ENCODE results near the gene SLC25A1. TPM values are rescaled to one million over a fixed set of nuclear protein-coding genes. Genes with fewer than 3 reads are reported as not detected.

The SLC25A1 gene
- polyA plus RNA-seq, 1 of the 3 experiments (the other 2 are of a cell fraction), result 44.7 TPM

DNA sequence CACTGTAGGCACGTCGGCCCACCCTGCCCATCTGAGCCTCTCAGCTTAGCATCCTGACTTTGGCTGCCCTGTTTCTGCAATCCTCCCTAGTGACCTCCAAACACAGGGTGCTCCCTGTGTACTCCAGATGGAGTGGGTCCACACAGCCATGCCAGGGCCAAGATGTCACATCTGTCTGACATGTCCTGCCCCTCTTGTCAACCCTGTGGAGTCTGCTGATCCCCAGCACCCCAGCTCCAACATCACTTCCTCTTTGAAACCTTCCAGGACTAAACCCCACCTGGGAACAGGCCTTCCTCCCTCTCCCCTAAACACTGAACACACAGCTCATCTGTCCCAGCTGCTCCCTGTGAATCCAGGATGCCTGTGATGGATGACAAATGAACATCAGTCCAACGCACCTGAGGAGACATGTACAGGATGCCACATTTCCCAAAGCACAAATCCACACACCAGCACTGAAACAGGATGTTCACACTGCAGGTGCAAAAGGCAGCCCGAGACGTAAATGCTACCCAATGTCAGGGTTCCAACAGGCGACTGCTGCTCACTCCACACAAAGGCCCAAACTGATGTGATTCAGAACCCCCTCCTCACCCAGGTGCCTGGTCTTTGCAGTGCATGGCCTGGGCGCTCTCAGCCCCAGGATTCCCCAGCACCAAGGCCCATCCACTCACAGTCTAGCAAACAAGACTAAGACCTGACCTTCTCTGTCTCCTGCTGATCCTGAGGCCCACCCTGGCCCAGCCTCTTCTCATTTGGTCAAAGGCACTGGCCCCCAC is 49.4 kb downstream of the SLC25A1 start:
- no peaks in the 10 kb centered on the region for H3K9me2 ChIP-seq
- peaks cover 4 to 15% of the 10 kb centered on the region in 2 experiments for H3K36me3 ChIP-seq (replicated peaks in 1 of 2; ENCODE audit: control insufficient read depth in 1 of 2, insufficient read depth in 2 of 2, low read length in 1 of 2)
- ChIA-PET POLR2A (no interaction called here), CTCF (interaction anchor here (2.1 kb wide), 1 partner anchor 16 kb away, joined by 14 read pairs; the partner anchor contains the start of gene ESS2)
- no peaks in the 10 kb centered on the region for H4K20me1 ChIP-seq (ENCODE audit: insufficient read depth)
- no peak overlapping the region for H3K9ac ChIP-seq
- no peaks in the 10 kb centered on the region for H3K9me3 ChIP-seq
- DNase-seq, result no peak
- H3K4me1 ChIP-seq (ENCODE audit: control insufficient read depth in 1 of 2, insufficient read depth in 2 of 2, low read depth in 1 of 2, low read length in 1 of 2), result no peaks in the 10 kb centered on the region
- H3K27me3 ChIP-seq (ENCODE audit: insufficient read depth), result no peaks in the 10 kb centered on the region
- no peaks in the 10 kb centered on the region for H3F3A ChIP-seq (replicated peaks; ENCODE audit: insufficient read depth)
- no peak overlapping the region for H3K27ac ChIP-seq (ENCODE audit: low read depth in 2 of 2, low read length in 1 of 2)
- 83% methylated on average over 4 of the region's 7 CpGs for WGBS (ENCODE audit: low lambda C conversion rate)
- H2AFZ ChIP-seq (ENCODE audit: low read depth), result no peak overlapping the region
- TF ChIP-seq, protein P1, sequence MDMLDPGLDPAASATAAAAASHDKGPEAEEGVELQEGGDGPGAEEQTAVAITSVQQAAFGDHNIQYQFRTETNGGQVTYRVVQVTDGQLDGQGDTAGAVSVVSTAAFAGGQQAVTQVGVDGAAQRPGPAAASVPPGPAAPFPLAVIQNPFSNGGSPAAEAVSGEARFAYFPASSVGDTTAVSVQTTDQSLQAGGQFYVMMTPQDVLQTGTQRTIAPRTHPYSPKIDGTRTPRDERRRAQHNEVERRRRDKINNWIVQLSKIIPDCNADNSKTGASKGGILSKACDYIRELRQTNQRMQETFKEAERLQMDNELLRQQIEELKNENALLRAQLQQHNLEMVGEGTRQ (IDR thresholded peaks at IDR 0.05; ENCODE audit: borderline replicate concordance, low read depth, low read length), result no peak
- no peak for TF ChIP-seq SMC3 (IDR thresholded peaks at IDR 0.05; ENCODE audit: low read depth, low read length)
- no peak for TF ChIP-seq MXI1 (IDR thresholded peaks at IDR 0.05; ENCODE audit: low read depth, low read length)
- TF ChIP-seq GATA2 (CRISPR knock-in tag; IDR thresholded peaks at IDR 0.05), result no peak
- TF ChIP-seq, protein P2, sequence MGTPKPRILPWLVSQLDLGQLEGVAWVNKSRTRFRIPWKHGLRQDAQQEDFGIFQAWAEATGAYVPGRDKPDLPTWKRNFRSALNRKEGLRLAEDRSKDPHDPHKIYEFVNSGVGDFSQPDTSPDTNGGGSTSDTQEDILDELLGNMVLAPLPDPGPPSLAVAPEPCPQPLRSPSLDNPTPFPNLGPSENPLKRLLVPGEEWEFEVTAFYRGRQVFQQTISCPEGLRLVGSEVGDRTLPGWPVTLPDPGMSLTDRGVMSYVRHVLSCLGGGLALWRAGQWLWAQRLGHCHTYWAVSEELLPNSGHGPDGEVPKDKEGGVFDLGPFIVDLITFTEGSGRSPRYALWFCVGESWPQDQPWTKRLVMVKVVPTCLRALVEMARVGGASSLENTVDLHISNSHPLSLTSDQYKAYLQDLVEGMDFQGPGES (IDR thresholded peaks at IDR 0.05; ENCODE audit: low read depth, low read length), result no peak
- TF ChIP-seq TAF1 (IDR thresholded peaks at IDR 0.05; ENCODE audit: borderline replicate concordance, low read depth, low read length), result no peak
- TF ChIP-seq RXRA (IDR thresholded peaks at IDR 0.05; ENCODE audit: borderline replicate concordance, low read depth), result no peak
- no peak for TF ChIP-seq SIN3A (IDR thresholded peaks at IDR 0.05; ENCODE audit: borderline replicate concordance, low read depth, low read length)
- TF ChIP-seq MEF2A (IDR thresholded peaks at IDR 0.05; ENCODE audit: borderline replicate concordance, low read depth), result no peak
- no peak for TF ChIP-seq EZH2phosphoT487 (IDR thresholded peaks at IDR 0.05; ENCODE audit: borderline replicate concordance, low read depth)
- no peak overlapping the region for H3K4me3 ChIP-seq (ENCODE audit: low read depth in 2 of 2, low read length in 1 of 2)
- H3K4me2 ChIP-seq, result no peak overlapping the region
- H3K79me2 ChIP-seq (ENCODE audit: insufficient read depth), result no peaks in the 10 kb centered on the region

DNA sequence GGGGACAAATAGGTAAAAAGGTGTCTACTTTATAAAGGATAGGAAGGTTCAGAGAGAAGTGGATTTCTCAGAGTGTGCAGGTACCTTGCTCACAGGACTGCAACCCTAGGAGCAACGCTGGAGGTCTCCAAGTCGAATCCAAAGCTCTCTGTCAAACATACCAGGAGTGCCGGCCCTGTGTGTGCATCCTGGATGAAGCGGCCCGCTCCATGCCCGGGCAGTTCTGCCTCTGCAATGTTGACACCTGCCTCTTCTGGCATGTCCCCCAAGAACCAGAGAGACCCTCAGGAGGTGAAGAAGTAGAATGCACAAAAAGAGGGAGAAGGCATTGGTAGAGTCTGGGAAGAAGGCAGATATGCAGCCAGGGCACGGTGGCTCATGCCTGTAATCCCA is 50.5 kb downstream of the SLC25A1 start:
- Histone ChIP-seq H3F3A (replicated peaks; ENCODE audit: insufficient read depth) (no peaks in the 10 kb centered on the region), H3K4me3 (ENCODE audit: low read depth in 2 of 2, low read length in 1 of 2) (no peak overlapping the region), H3K79me2 (ENCODE audit: insufficient read depth) (no peaks in the 10 kb centered on the region), H3K27me3 (ENCODE audit: insufficient read depth) (no peaks in the 10 kb centered on the region), H2AFZ (ENCODE audit: low read depth) (no peak overlapping the region), H4K20me1 (ENCODE audit: insufficient read depth) (no peaks in the 10 kb centered on the region), H3K9me2 (no peaks in the 10 kb centered on the region), H3K27ac (ENCODE audit: low read depth in 2 of 2, low read length in 1 of 2) (no peak overlapping the region), H3K9me3 (no peaks in the 10 kb centered on the region), H3K4me1 (ENCODE audit: control insufficient read depth in 1 of 2, insufficient read depth in 2 of 2, low read depth in 1 of 2, low read length in 1 of 2) (peaks cover 0 to 2% of the 10 kb centered on the region in 2 experiments; a peak in 1 of 4 replicates), H3K9ac (no peak overlapping the region), H3K4me2 (no peak overlapping the region), H3K36me3 (replicated peaks in 1 of 2; ENCODE audit: control insufficient read depth in 1 of 2, insufficient read depth in 2 of 2, low read length in 1 of 2) (peaks cover 4% of the 10 kb centered on the region in 2 experiments)
- TF ChIP-seq TAF1 (IDR thresholded peaks at IDR 0.05; ENCODE audit: borderline replicate concordance, low read depth, low read length), result no peak
- TF ChIP-seq RAD21 (IDR thresholded peaks at IDR 0.05; ENCODE audit: low read length), result no peak
- no peak for TF ChIP-seq FOXJ3 (CRISPR knock-in tag; IDR thresholded peaks at IDR 0.05)
- TF ChIP-seq, protein P3, sequence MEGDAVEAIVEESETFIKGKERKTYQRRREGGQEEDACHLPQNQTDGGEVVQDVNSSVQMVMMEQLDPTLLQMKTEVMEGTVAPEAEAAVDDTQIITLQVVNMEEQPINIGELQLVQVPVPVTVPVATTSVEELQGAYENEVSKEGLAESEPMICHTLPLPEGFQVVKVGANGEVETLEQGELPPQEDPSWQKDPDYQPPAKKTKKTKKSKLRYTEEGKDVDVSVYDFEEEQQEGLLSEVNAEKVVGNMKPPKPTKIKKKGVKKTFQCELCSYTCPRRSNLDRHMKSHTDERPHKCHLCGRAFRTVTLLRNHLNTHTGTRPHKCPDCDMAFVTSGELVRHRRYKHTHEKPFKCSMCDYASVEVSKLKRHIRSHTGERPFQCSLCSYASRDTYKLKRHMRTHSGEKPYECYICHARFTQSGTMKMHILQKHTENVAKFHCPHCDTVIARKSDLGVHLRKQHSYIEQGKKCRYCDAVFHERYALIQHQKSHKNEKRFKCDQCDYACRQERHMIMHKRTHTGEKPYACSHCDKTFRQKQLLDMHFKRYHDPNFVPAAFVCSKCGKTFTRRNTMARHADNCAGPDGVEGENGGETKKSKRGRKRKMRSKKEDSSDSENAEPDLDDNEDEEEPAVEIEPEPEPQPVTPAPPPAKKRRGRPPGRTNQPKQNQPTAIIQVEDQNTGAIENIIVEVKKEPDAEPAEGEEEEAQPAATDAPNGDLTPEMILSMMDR (IDR thresholded peaks at IDR 0.05), result no peak
- TF ChIP-seq GABPA (IDR thresholded peaks at IDR 0.05; ENCODE audit: low read depth), result no peak
- TF ChIP-seq SIN3A (IDR thresholded peaks at IDR 0.05; ENCODE audit: borderline replicate concordance, low read depth, low read length), result no peak
- TF ChIP-seq, protein P4, sequence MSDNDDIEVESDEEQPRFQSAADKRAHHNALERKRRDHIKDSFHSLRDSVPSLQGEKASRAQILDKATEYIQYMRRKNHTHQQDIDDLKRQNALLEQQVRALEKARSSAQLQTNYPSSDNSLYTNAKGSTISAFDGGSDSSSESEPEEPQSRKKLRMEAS (IDR thresholded peaks at IDR 0.05; ENCODE audit: low read depth), result no peak
- POLR2A ChIA-PET, result interaction anchor here (0.6 kb wide), 1 partner anchor 108 kb away, joined by 3 read pairs; no protein-coding TSS in a partner anchor
- DNase-seq, result no peak
- 72% methylated on average over 7 of the region's 7 CpGs for WGBS (ENCODE audit: low lambda C conversion rate)
- CTCF ChIA-PET, result interaction anchor here (2.1 kb wide), 1 partner anchor 17 kb away, joined by 14 read pairs; the partner anchor contains the start of gene ESS2
